GM19025 (cell line): ENCODE measurements around the gene AMOTL2.

ENCODE experiments used
- ATAC-seq: cut with Tn5 transposase; IDR thresholded peaks from one replicate; pipeline ENCODE4 v1.9.1; 2021; ENCODE audit warnings: mild to moderate bottlenecking, low read depth, moderate library complexity; ENCODE audit not compliant: unreplicated experiment

Gene AMOTL2

GRCh38 chr3:134338201-134338512 lies 36.1 kb downstream of the AMOTL2 start:
- ATAC-seq, result no peak

- no peak for ATAC-seq
These were observed 36.6 kb downstream of the AMOTL2 start for GRCh38 chr3:134337511-134338200.

GRCh38 chr3:134337071-134337482 lies 37.2 kb downstream of the AMOTL2 start:
- ATAC-seq, result no peak

- no peak for ATAC-seq
These were observed 37.7 kb downstream of the AMOTL2 start for GRCh38 chr3:134336587-134336986.

- no peak for ATAC-seq
These were observed 39.4 kb downstream of the AMOTL2 start for GRCh38 chr3:134334901-134335280.

GRCh38 chr3:134334231-134334900 lies 39.9 kb downstream of the AMOTL2 start:
- ATAC-seq, result no peak

GRCh38 chr3:134333522-134334181 lies 40.6 kb downstream of the AMOTL2 start:
- no peak for ATAC-seq

- ATAC-seq, result no peak
These were observed 41.9 kb downstream of the AMOTL2 start for GRCh38 chr3:134332344-134332743.

GRCh38 chr3:134331811-134332199 lies 42.4 kb downstream of the AMOTL2 start:
- ATAC-seq, result no peak

GRCh38 chr3:134330883-134331810 lies 43.1 kb downstream of the AMOTL2 start:
- no peak for ATAC-seq

GRCh38 chr3:134328846-134329245 lies 45.4 kb downstream of the AMOTL2 start:
- ATAC-seq, result no peak

- no peak for ATAC-seq
These were observed 46.1 kb downstream of the AMOTL2 start for GRCh38 chr3:134328147-134328591.

- ATAC-seq, result no peak
These were observed 46.7 kb downstream of the AMOTL2 start for GRCh38 chr3:134327594-134327975.

- no peak for ATAC-seq
These were observed 47.3 kb downstream of the AMOTL2 start for GRCh38 chr3:134326760-134327593.

- ATAC-seq, result no peak
These were observed 48.1 kb downstream of the AMOTL2 start for GRCh38 chr3:134326126-134326525.

- no peak for ATAC-seq
These were observed 48.5 kb downstream of the AMOTL2 start for GRCh38 chr3:134325706-134326105.

GRCh38 chr3:134325061-134325705 lies 49.1 kb downstream of the AMOTL2 start:
- no peak for ATAC-seq

- ATAC-seq, result no peak
These were observed 50.0 kb downstream of the AMOTL2 start for GRCh38 chr3:134323966-134324962.
